BE2C (cell line): Measurements from ENCODE around the gene DNAJC13.

Experiments
- DNase-seq: peaks from one replicate; pipeline ENCODE4 v3.0.0-alpha.2; 2020
- H3K27me3 ChIP-seq: fragments of 250-450 bp; sonication (Bioruptor Pico); 2 replicates; pipeline ENCODE4 v1.5.1; 2020; ENCODE audit warnings: mild to moderate bottlenecking
- H3K36me3 ChIP-seq: fragments of 250-450 bp; sonication (Bioruptor Pico); 2 replicates; pipeline ENCODE4 v1.5.1; 2020; ENCODE audit warnings: mild to moderate bottlenecking
- H3K4me1 ChIP-seq: fragments of 250-450 bp; sonication (Bioruptor Pico); 2 replicates; pipeline ENCODE4 v1.5.1; 2020
- H3K4me3 ChIP-seq: 2 replicates; pipeline ENCODE4 v1.5.1; 2011; ENCODE audit warnings: low read depth, low read length
- H3K9me3 ChIP-seq: fragments of 250-450 bp; sonication (Bioruptor Pico); 2 replicates; pipeline ENCODE4 v1.5.1; 2020
- CTCF ChIP-seq: IDR thresholded peaks from 2 replicates; pipeline ENCODE4 v1.5.1; 2012; ENCODE audit warnings: mild to moderate bottlenecking, low read depth, low read length

The DNAJC13 gene

GRCh38 chr3:132564070-132564465 is 146.8 kb downstream of the DNAJC13 start:
- DNase-seq: no peak
- no peaks in the 10 kb centered on the region for H3K36me3 ChIP-seq
- H3K9me3 ChIP-seq: no peaks in the 10 kb centered on the region
- H3K4me3 ChIP-seq: no peak overlapping the region
- no peaks in the 10 kb centered on the region for H3K27me3 ChIP-seq
- TF ChIP-seq CTCF: no peak
- no peaks in the 10 kb centered on the region for H3K4me1 ChIP-seq

DNA sequence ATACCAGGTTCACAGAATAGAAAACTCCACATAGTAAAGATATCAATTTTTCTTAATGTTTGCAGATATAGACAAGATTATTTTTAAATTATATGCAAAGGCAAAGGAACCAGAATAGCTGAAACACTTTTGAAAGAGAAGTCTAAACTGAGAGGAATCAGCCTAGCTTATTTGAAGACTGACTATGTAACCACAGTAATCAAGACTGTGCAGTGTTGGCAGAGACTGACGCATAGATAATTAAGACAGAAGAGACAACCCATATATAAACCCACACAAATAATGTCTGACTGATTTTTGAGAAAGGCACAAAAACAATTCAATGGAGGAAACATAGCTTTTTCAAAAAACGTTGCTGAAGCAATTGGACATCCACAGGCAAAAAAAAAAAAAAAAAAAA is 151.1 kb downstream of the DNAJC13 start:
- DNase-seq: no peak
- no peak for TF ChIP-seq CTCF

GRCh38 chr3:132569153-132569552 is 151.9 kb downstream of the DNAJC13 start:
- no peaks in the 10 kb centered on the region for H3K4me1 ChIP-seq
- no peak overlapping the region for H3K4me3 ChIP-seq
- no peak for TF ChIP-seq CTCF
- H3K36me3 ChIP-seq: no peaks in the 10 kb centered on the region
- no peaks in the 10 kb centered on the region for H3K9me3 ChIP-seq
- H3K27me3 ChIP-seq: no peaks in the 10 kb centered on the region
- DNase-seq: no peak

More for the DNA sequence above, 151.1 kb downstream of the DNAJC13 start:
- Histone ChIP-seq H3K27me3 (no peaks in the 10 kb centered on the region), H3K4me1 (no peaks in the 10 kb centered on the region), H3K36me3 (no peaks in the 10 kb centered on the region), H3K9me3 (no peaks in the 10 kb centered on the region), H3K4me3 (no peak overlapping the region)

DNA sequence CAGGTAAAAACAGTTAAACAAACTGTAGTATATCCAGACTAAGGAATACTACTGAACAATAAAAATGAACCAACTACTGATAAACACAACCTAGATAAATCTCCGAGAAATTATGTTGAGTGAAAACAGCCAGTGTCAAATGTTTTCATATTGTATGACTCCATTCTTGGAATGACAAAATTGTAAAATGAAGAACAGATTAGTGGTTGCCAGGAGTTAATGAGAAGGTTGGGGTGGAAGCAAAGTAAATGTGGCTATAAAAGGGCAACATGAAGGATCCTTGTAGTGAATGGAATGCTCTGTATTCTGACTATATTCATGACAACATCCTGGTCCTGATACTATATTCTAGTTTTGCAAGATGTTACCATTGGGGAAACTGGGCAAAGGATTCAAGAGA is 152.3 kb downstream of the DNAJC13 start:
- no peaks in the 10 kb centered on the region for H3K27me3 ChIP-seq
- no peaks in the 10 kb centered on the region for H3K36me3 ChIP-seq
- DNase-seq: no peak
- H3K4me1 ChIP-seq: no peaks in the 10 kb centered on the region
- TF ChIP-seq CTCF: no peak
- no peak overlapping the region for H3K4me3 ChIP-seq
- H3K9me3 ChIP-seq: no peaks in the 10 kb centered on the region

- Histone ChIP-seq H3K36me3 (no peaks in the 10 kb centered on the region), H3K4me1 (no peaks in the 10 kb centered on the region), H3K4me3 (no peak overlapping the region), H3K9me3 (no peaks in the 10 kb centered on the region), H3K27me3 (no peaks in the 10 kb centered on the region)
- no peak for DNase-seq
- no peak for TF ChIP-seq CTCF
These were observed 152.7 kb downstream of the DNAJC13 start for GRCh38 chr3:132570016-132570415.

DNA sequence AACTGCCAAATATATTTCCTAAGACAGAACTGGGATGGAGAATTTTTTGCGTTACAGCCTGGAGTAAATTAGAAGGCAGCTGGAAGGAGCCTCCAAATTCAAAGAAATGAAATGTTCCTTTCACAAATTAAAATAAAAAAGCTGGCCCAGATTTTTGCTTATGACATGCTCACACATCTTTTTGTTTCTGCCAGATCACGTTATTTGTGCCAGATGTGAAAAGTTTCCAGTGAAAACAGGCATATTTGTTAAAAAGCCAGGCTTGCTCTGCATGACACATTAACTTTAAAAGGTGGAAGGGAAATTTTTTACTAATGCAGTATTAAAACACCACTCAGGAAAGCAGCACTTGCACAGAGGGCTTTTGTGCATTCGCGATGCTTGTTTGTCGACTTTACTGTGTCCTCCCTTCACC is 156.5 kb downstream of the DNAJC13 start:
- Histone ChIP-seq H3K36me3 (no peaks in the 10 kb centered on the region), H3K4me3 (no peak overlapping the region), H3K27me3 (no peaks in the 10 kb centered on the region), H3K9me3 (no peaks in the 10 kb centered on the region), H3K4me1 (no peaks in the 10 kb centered on the region)
- no peak for TF ChIP-seq CTCF
- no peak for DNase-seq
